Measurements from ENCODE around the gene ANKRD13D.

DNA sequence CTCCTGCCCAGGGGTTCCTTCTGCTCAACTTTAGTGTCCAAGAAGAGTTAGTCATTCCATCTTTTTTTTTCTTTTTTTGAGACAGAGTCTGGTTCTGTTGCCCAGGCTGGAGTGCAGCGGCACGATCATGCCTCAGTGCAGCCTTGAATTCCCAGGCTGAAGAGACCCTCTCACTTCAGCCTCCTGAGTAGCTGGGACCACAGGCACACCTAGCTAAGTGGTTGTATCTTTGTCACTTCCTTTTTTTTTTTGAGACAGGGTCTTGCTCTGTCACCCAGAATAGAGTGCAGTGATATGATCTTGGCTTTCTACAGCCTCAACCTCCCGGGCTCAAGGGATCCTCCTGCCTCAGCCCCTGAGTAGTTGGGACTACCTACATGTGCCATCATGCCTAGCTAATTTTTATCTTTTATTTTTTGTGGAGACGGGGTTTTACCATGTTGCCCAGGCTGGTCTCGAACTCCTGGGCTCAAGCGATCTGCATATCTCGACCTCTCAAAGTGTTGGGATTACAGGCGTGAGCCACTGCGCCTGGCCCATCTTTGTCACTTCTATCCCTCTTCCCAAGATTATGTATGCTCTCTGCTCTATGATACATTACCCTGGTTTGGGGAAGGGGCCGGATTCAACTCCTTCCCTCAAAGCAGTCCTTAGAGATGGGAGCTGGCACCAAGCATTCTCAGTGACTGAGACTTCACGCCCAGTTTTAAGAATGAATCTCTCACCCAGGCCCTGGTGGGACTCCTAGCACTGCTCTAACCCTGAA, 24.2 kb downstream of the ANKRD13D start:
- TF ChIP-seq, protein P1, sequence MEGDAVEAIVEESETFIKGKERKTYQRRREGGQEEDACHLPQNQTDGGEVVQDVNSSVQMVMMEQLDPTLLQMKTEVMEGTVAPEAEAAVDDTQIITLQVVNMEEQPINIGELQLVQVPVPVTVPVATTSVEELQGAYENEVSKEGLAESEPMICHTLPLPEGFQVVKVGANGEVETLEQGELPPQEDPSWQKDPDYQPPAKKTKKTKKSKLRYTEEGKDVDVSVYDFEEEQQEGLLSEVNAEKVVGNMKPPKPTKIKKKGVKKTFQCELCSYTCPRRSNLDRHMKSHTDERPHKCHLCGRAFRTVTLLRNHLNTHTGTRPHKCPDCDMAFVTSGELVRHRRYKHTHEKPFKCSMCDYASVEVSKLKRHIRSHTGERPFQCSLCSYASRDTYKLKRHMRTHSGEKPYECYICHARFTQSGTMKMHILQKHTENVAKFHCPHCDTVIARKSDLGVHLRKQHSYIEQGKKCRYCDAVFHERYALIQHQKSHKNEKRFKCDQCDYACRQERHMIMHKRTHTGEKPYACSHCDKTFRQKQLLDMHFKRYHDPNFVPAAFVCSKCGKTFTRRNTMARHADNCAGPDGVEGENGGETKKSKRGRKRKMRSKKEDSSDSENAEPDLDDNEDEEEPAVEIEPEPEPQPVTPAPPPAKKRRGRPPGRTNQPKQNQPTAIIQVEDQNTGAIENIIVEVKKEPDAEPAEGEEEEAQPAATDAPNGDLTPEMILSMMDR (IDR thresholded peaks at IDR 0.05), result no peak
- TF ChIP-seq POLR2A (IDR thresholded peaks at IDR 0.05), result no peak

Data from tibial nerve (tissue), 3 donors.